Measurements from ENCODE around the gene ARFGEF2. TPM values are rescaled to one million over a fixed set of nuclear protein-coding genes. Genes with fewer than 3 reads are reported as not detected.

The ARFGEF2 gene
- total and polyA plus RNA-seq, 4 donors, result 7.4 to 35.1 (median 20.1) TPM

DNA sequence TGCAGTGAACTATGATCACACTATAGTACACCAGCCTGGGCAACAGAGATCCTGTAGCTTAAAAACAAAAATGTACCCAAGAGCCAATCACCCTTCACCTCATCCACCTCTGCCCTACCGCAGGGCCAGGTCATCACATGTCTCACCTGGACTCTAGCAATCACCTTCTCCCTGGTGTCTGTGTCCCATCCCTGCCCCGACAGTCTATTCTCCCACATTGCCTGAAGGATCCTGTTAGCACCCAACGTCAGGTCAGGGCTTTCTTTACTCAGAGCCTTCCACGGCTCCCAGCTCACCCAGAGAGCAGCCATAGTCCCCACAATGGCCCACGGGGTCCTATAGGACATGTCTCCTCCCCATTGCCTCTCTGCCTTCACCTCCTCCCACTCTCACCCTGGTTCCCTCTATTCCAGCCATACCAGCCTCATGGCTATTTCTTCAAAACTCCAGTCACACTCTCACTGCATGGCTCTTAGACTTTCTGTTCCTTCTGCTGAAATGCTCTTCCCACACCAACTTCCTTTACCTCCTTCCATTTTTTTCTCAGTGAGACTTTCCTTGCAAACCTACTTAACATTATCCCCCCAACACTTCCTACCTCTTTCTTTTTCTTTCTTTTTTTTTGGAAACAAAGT lies 22.5 kb upstream of the ARFGEF2 start:
- Histone ChIP-seq H3K36me3 (ENCODE audit: control insufficient read depth in 4 of 4, insufficient read depth in 4 of 4, low read length in 4 of 4) (no peaks in the 10 kb centered on the region), H3K9me3 (ENCODE audit: control insufficient read depth in 4 of 4, insufficient read depth in 3 of 4, low read length in 3 of 4) (no peaks in the 10 kb centered on the region), H3K27ac (ENCODE audit: low read depth in 1 of 2, low read length in 1 of 2) (no peak overlapping the region), H3K9ac (ENCODE audit: insufficient read depth in 1 of 2, low read length in 2 of 2) (no peak overlapping the region), H3K4me3 (no peak overlapping the region), H3K4me1 (ENCODE audit: control insufficient read depth in 5 of 5, insufficient read depth in 5 of 5, low read length in 5 of 5) (peaks cover 0 to 1% (median 0%) of the 10 kb centered on the region in 5 donors), H3K27me3 (ENCODE audit: control insufficient read depth in 3 of 3, insufficient read depth in 3 of 3, low read length in 2 of 3) (peaks cover 0 to 38% (median 3%) of the 10 kb centered on the region in 3 donors)
- ATAC-seq (ENCODE audit: insufficient read depth, low FRiP score) (no peak), DNase-seq (no peak)
- WGBS, 2 donors, result 84 to 88% methylated on average over 5 of the region's 5 CpGs
- no peak for TF ChIP-seq CTCF (IDR thresholded peaks at IDR 0.05; ENCODE audit: control extremely low read depth, extremely low read depth)

DNA sequence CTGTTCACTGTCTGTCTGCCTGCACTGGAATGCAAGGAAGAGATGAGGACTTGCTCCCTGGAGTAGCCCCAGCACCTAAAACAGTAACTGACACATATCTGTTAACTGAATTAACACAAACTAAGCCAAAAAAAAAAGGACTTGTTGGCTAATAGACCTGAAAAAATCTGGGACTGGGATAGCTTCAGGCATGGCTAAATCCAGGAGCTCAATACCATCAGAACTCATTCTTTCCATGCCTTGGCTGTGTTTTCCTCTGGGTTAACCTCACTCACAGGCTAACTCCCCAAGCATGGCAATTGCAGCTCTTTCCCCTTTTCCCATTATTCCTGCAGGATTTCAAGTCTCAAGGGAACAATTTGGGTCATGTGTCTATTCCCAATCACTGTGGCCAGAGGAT lies 21.6 kb upstream of the ARFGEF2 start:
- no peak overlapping the region for H3K9ac ChIP-seq (ENCODE audit: insufficient read depth in 1 of 2, low read length in 2 of 2)
- H3K27me3 ChIP-seq (ENCODE audit: control insufficient read depth in 3 of 3, insufficient read depth in 3 of 3, low read length in 2 of 3), result peaks cover 0 to 42% (median 5%) of the 10 kb centered on the region in 3 donors
- peaks cover 0 to 2% (median 0%) of the 10 kb centered on the region in 5 donors for H3K4me1 ChIP-seq (ENCODE audit: control insufficient read depth in 5 of 5, insufficient read depth in 5 of 5, low read length in 5 of 5)
- no peak for ATAC-seq (ENCODE audit: insufficient read depth, low FRiP score)
- DNase-seq, result no peak
- H3K9me3 ChIP-seq (ENCODE audit: control insufficient read depth in 4 of 4, insufficient read depth in 3 of 4, low read length in 3 of 4), result no peaks in the 10 kb centered on the region
- H3K36me3 ChIP-seq (ENCODE audit: control insufficient read depth in 4 of 4, insufficient read depth in 4 of 4, low read length in 4 of 4), result no peaks in the 10 kb centered on the region
- no peak for TF ChIP-seq CTCF (IDR thresholded peaks at IDR 0.05; ENCODE audit: control extremely low read depth, extremely low read depth)
- H3K4me3 ChIP-seq, result no peak overlapping the region
- H3K27ac ChIP-seq (ENCODE audit: low read depth in 1 of 2, low read length in 1 of 2), result no peak overlapping the region

- H3K27ac ChIP-seq (ENCODE audit: low read depth in 1 of 2, low read length in 1 of 2), result no peak overlapping the region
- no peaks in the 10 kb centered on the region for H3K36me3 ChIP-seq (ENCODE audit: control insufficient read depth in 4 of 4, insufficient read depth in 4 of 4, low read length in 4 of 4)
- DNase-seq (no peak), ATAC-seq (ENCODE audit: insufficient read depth, low FRiP score) (peak; percentile 37)
- H3K9ac ChIP-seq (ENCODE audit: insufficient read depth in 1 of 2, low read length in 2 of 2), result no peak overlapping the region
- peaks cover 0 to 39% (median 5%) of the 10 kb centered on the region in 3 donors for H3K27me3 ChIP-seq (ENCODE audit: control insufficient read depth in 3 of 3, insufficient read depth in 3 of 3, low read length in 2 of 3)
- no peak for TF ChIP-seq CTCF (IDR thresholded peaks at IDR 0.05; ENCODE audit: control extremely low read depth, extremely low read depth)
- H3K4me1 ChIP-seq (ENCODE audit: control insufficient read depth in 5 of 5, insufficient read depth in 5 of 5, low read length in 5 of 5), result peaks cover 0 to 2% (median 0%) of the 10 kb centered on the region in 5 donors
- H3K9me3 ChIP-seq (ENCODE audit: control insufficient read depth in 4 of 4, insufficient read depth in 3 of 4, low read length in 3 of 4), result no peaks in the 10 kb centered on the region
- 52 to 76% methylated on average over 4 of the region's 4 CpGs for WGBS, 2 donors
- H3K4me3 ChIP-seq, result no peak overlapping the region
These were observed 20.2 kb upstream of the ARFGEF2 start for GRCh38 chr20:48901326-48901725.

GRCh38 chr20:48903705-48904104 lies 17.8 kb upstream of the ARFGEF2 start:
- DNase-seq (no peak), ATAC-seq (ENCODE audit: insufficient read depth, low FRiP score) (no peak)
- H3K36me3 ChIP-seq (ENCODE audit: control insufficient read depth in 4 of 4, insufficient read depth in 4 of 4, low read length in 4 of 4), result no peaks in the 10 kb centered on the region
- no peak overlapping the region for H3K4me3 ChIP-seq
- H3K27me3 ChIP-seq (ENCODE audit: control insufficient read depth in 3 of 3, insufficient read depth in 3 of 3, low read length in 2 of 3), result peaks cover 0 to 35% (median 5%) of the 10 kb centered on the region in 3 donors
- peaks cover 0 to 2% (median 0%) of the 10 kb centered on the region in 5 donors for H3K4me1 ChIP-seq (ENCODE audit: control insufficient read depth in 5 of 5, insufficient read depth in 5 of 5, low read length in 5 of 5)
- no peak for TF ChIP-seq CTCF (IDR thresholded peaks at IDR 0.05; ENCODE audit: control extremely low read depth, extremely low read depth)
- no peak overlapping the region for H3K27ac ChIP-seq (ENCODE audit: low read depth in 1 of 2, low read length in 1 of 2)
- H3K9ac ChIP-seq (ENCODE audit: insufficient read depth in 1 of 2, low read length in 2 of 2), result no peak overlapping the region
- no peaks in the 10 kb centered on the region for H3K9me3 ChIP-seq (ENCODE audit: control insufficient read depth in 4 of 4, insufficient read depth in 3 of 4, low read length in 3 of 4)
- WGBS, 2 donors, result 89 to 96% methylated on average over 10 of the region's 10 CpGs

All from lung (tissue), 12 donors.